Body of pancreas (tissue), 4 donors: ENCODE data around the gene PTPN9. TPM values are rescaled to one million over a fixed set of nuclear protein-coding genes. Genes with fewer than 3 reads are reported as not detected.
A peak's percentile ranks its signal among the peaks of the same experiment; 100 is the strongest.
"Not testable (repeated sequence)": the region's sequence is repeated elsewhere in the genome, so short reads cannot be mapped to it uniquely, and the experiment has no call there.

Experiments used
- ATAC-seq: fragments of 150-250 bp; one replicate; pipeline ENCODE4 v1.9.1; 2016
- DNase-seq, 4 donors: peaks; one replicate each; pipeline ENCODE4 v3.0.0-alpha.2; 2019
- H3K27ac ChIP-seq, 4 donors: fragments of 200-600 bp; sonication (generic); 1 replicate in 3 of 4; 2 replicates in 1 of 4; pipeline versions ENCODE4 v1.5.1 to v1.6.1; 2016 to 2019; ENCODE audit warnings: mild to moderate bottlenecking in 1 of 4, mixed read lengths in 1 of 4, moderate library complexity in 1 of 4
- H3K27me3 ChIP-seq, 2 donors: fragments of 200-600 bp; sonication (generic); one replicate each; pipeline ENCODE4 v1.6.0; 2016; ENCODE audit warnings: mild to moderate bottlenecking in 1 of 2
- H3K36me3 ChIP-seq, 2 donors: fragments of 200-600 bp; sonication (generic); replicated peaks in 1 of 2; 2 replicates each; pipeline ENCODE4 v1.5.1; 2016; ENCODE audit warnings: low read depth in 2 of 2; ENCODE audit not compliant: insufficient read depth in 1 of 2
- H3K4me1 ChIP-seq: fragments of 200-600 bp; sonication (generic); one replicate; pipeline ENCODE4 v1.6.0; 2016
- H3K4me3 ChIP-seq, 2 donors: fragments of 200-600 bp; sonication (generic); 1 replicate in 1 of 2; 2 replicates in 1 of 2; pipeline ENCODE4 v1.5.1; 2016 to 2019
- H3K9me3 ChIP-seq, 3 donors: fragments of 200-600 bp; sonication (generic); 1 replicate in 2 of 3; 2 replicates in 1 of 3; pipeline ENCODE4 v1.5.1; 2016
- CTCF ChIP-seq, 7 experiments: fragments of 450-650 bp in 4 of 7; fragments of 200-600 bp in 3 of 7; sonication (generic) in 3 of 7; IDR thresholded peaks; one replicate each; pipeline ENCODE4 v1.5.1; 2016 to 2019; ENCODE audit warnings: antibody characterized with exemption in 7 of 7
- POLR2A ChIP-seq, 3 donors: fragments of 450-650 bp; IDR thresholded peaks; one replicate each; pipeline ENCODE4 v1.6.1; 2016; ENCODE audit warnings: antibody characterized with exemption in 3 of 3, mild to moderate bottlenecking in 2 of 3
- WGBS, 2 donors: methylation state at CpG; one replicate each; pipeline ENCODE4 v1.1.5; 2017; 5-methylcytosine and 5-hydroxymethylcytosine counted together
- intact Hi-C: fragments of 100-400 bp; cut with DNase I; formaldehyde crosslinking; loops from one replicate; pipeline ENCODE4 v1.15.1; 2023
- total RNA-seq, 2 donors: library from RNA; depleted of rRNA; stranded (reverse); fragments of >200 nt; gene quantifications; one replicate each; pipeline ENCODE4 v1.1.0, GENCODE V29; 2016

The PTPN9 gene
- total RNA-seq, 2 donors from 2014 or later, result 7.3 to 9.9 TPM

GRCh38 chr15:75583701-75584100 lies 4.6 kb upstream of the PTPN9 start:
- Histone ChIP-seq H3K27me3 (no peaks in the 10 kb centered on the region), H3K9me3 (no peaks in the 10 kb centered on the region), H3K4me3 (no peak overlapping the region), H3K4me1 (no peaks in the 10 kb centered on the region), H3K36me3 (no peaks in the 10 kb centered on the region), H3K27ac (no peak overlapping the region)
- DNase-seq (no peak), ATAC-seq (no peak)
- no peak for TF ChIP-seq CTCF (IDR thresholded peaks at IDR 0.05)
- TF ChIP-seq POLR2A (IDR thresholded peaks at IDR 0.05), result no peak
- intact Hi-C loops, result no loop called here
- WGBS, 2 donors, result 60 to 73% methylated on average over 1 to 5 of the region's 5 CpGs

GRCh38 chr15:75582943-75583342 lies 3.8 kb upstream of the PTPN9 start:
- H3K9me3 ChIP-seq, intact Hi-C loops, H3K36me3 ChIP-seq, H3K27ac ChIP-seq, H3K4me3 ChIP-seq, DNase-seq, H3K27me3 ChIP-seq, H3K4me1 ChIP-seq, ATAC-seq: not testable (repeated sequence)
- 90 to 93% methylated on average over 5 of the region's 5 CpGs for WGBS, 2 donors

- DNase-seq (peak; percentile 13 to 41 (median 25)), ATAC-seq (peak; percentile 67)
- 1% methylated on average over 15 to 63 of the region's 77 CpGs for WGBS, 2 donors
- intact Hi-C loops, result no loop called here
- H3K36me3 ChIP-seq, result no peaks in the 10 kb centered on the region
- H3K4me1 ChIP-seq, result peaks cover 13% of the 10 kb centered on the region
- TF ChIP-seq CTCF (IDR thresholded peaks at IDR 0.05) (peak in 1 of 7 experiments; percentile 7), POLR2A (IDR thresholded peaks at IDR 0.05) (no peak)
- no peaks in the 10 kb centered on the region for H3K9me3 ChIP-seq
- no peaks in the 10 kb centered on the region for H3K27me3 ChIP-seq
- H3K27ac ChIP-seq, result peak overlapping the region; percentile 62 to 92 (median 81)
- H3K4me3 ChIP-seq, result peak overlapping the region; percentile 47 to 97
Observed at GRCh38 chr15:75578173-75578947, 755 bp downstream of the PTPN9 start.

- no peaks in the 10 kb centered on the region for H3K36me3 ChIP-seq
- H3K4me3 ChIP-seq, result peak overlapping the region; percentile 47 to 97
- H3K4me1 ChIP-seq, result peaks cover 21% of the 10 kb centered on the region
- no peaks in the 10 kb centered on the region for H3K27me3 ChIP-seq
- TF ChIP-seq CTCF (IDR thresholded peaks at IDR 0.05) (no peak), POLR2A (IDR thresholded peaks at IDR 0.05) (no peak)
- intact Hi-C loops, result no loop called here
- no peak for ATAC-seq
- H3K27ac ChIP-seq, result peak overlapping the region in 3 of 4 donors; percentile 79 to 92 (median 83)
- 23% methylated on average over 13 of the region's 13 CpGs for WGBS, 2 donors
- H3K9me3 ChIP-seq, result no peaks in the 10 kb centered on the region
- DNase-seq, result no peak
Observed at GRCh38 chr15:75577401-75578172, 1.5 kb downstream of the PTPN9 start.

- DNase-seq (no peak), ATAC-seq (no peak)
- no peak overlapping the region for H3K4me3 ChIP-seq
- H3K27ac ChIP-seq, result no peak overlapping the region
- H3K9me3 ChIP-seq, result no peaks in the 10 kb centered on the region
- TF ChIP-seq CTCF (IDR thresholded peaks at IDR 0.05) (no peak), POLR2A (IDR thresholded peaks at IDR 0.05) (no peak)
- H3K36me3 ChIP-seq, result no peaks in the 10 kb centered on the region
- peaks cover 22% of the 10 kb centered on the region for H3K4me1 ChIP-seq
- H3K27me3 ChIP-seq, result no peaks in the 10 kb centered on the region
- intact Hi-C loops, result no loop called here
- 96% methylated on average over 5 of the region's 5 CpGs for WGBS, 2 donors
Observed at GRCh38 chr15:75573648-75574384, 5.3 kb downstream of the PTPN9 start.
